Cardiac ventricle fibroblast (primary cell): ENCODE data around the gene SEMA4B. TPM values are rescaled to one million over a fixed set of nuclear protein-coding genes. Genes with fewer than 3 reads are reported as not detected.

Experiments
- total RNA-seq: library from RNA; depleted of rRNA; stranded (reverse); fragments of >200 nt; gene quantifications from 2 replicates; pipeline ENCODE4 v1.2.3, GENCODE V29; 2015

SEMA4B gene, protein sequence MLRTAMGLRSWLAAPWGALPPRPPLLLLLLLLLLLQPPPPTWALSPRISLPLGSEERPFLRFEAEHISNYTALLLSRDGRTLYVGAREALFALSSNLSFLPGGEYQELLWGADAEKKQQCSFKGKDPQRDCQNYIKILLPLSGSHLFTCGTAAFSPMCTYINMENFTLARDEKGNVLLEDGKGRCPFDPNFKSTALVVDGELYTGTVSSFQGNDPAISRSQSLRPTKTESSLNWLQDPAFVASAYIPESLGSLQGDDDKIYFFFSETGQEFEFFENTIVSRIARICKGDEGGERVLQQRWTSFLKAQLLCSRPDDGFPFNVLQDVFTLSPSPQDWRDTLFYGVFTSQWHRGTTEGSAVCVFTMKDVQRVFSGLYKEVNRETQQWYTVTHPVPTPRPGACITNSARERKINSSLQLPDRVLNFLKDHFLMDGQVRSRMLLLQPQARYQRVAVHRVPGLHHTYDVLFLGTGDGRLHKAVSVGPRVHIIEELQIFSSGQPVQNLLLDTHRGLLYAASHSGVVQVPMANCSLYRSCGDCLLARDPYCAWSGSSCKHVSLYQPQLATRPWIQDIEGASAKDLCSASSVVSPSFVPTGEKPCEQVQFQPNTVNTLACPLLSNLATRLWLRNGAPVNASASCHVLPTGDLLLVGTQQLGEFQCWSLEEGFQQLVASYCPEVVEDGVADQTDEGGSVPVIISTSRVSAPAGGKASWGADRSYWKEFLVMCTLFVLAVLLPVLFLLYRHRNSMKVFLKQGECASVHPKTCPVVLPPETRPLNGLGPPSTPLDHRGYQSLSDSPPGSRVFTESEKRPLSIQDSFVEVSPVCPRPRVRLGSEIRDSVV
- total RNA-seq: 14.7 and 24.3 TPM in 2 replicates

DNA sequence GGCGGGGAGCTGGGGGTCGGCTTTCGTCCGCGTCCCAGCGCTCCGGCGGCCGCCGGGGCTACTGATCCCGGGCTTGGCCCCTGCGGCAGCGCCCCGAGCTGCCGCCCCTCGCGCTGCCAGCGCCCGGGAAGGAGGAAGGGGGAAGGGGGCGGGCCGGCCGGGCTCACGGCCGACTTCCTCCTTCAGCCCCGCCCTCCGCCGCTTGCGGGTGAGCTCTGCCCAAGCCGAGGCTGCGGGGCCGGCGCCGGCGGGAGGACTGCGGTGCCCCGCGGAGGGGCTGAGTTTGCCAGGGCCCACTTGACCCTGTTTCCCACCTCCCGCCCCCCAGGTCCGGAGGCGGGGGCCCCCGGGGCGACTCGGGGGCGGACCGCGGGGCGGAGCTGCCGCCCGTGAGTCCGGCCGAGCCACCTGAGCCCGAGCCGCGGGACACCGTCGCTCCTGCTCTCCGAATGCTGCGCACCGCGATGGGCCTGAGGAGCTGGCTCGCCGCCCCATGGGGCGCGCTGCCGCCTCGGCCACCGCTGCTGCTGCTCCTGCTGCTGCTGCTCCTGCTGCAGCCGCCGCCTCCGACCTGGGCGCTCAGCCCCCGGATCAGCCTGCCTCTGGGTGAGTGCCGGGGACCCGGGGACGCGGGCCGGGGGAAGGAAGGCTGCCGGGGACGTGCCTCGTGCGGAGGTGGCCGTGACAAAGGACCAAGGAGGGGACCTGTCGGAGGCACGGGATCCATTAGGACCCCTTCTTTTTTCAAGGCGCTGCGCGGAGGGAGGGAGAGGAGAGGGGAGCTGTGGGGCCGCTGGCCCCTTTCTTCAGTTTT is at the start of gene SEMA4B:
Gene SEMA4B, plus strand, starts transcription at position 201 of the 814 bp plus-strand sequence. Its CDS starts 249 bp downstream, at position 450.

DNA sequence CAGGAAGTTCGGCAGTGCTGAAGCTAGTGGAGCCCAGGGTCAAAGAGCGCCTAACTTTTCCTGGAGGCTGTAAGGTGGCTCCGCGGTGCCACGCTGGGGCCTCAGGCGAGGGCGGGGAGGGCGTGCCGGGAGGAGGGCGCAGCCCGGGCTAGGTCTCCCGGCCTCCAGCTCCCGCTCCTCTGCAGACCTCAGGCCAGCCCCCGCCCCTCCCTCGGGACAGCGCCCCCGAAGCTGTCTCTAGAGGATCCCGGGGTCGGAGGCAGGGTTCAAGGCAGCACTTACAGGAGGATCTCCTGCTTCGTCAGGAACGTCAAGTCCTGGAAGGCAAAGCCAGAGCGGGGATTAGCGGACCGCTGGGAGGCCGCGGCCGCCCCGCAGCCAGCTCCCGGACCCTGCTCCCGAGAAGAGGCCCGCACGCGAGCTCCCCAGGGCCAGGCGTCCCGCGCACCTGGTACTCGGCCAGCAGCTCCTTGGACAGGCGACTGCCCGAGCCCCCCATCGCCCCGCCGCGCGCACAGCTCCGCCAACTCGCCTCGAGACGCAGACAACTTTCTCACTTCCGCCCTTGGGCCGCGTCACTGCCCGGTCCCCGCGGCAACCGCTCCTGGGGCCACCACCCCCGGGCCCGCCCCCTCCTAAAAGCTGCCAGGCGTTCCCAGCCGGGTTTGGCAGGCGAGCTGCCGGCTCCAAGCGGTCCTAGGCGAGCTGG is 32.4 kb downstream of the SEMA4B start, which contains the start of gene CIB1:
Gene CIB1, minus strand, starts transcription at position 555 of the 709 bp plus-strand sequence. Its CDS starts 56 bp downstream, at position 499.

DNA sequence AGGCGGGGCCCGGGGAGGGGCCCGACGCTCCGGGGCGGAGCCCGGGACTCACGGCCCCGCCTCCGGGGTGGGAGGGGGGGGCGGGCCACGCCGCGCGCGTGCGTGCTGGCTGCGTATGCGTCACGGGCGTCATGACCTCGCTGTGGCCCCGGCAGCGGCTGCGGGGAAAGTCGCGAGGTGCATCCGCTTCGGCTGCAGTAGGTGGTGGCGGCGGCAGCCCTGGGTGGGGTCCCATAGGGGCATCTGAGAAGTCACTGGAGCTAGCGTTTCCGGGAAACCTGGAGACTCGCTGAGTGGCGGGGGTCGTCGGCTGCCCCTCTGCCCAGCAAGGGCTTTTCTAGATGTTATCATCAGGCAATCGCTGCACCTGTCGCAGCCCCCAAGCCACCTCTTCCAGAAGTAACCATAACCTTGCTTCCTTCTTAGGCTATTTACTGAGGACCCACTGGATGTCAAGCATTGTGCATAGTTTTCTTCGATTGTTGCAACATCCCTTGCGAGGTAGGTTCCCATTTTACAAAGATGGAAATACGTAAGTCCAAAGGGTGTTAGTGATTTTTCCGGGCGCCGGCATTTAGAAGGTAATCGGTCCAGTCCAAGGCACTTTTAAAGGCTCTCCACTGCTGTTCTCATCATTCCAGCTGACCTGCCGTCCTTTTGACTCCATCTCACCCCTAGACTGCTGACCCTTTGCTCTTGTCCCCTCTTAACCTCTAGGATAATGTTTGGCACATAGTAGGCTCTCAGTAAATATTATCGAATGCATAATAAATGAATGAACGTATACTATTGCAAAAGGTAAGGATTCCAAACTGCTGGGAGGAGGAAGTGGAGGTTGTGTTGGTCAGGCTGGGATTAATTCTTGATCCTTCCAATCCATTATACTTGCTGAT is 33.2 kb downstream of the SEMA4B start, which contains the start of gene GDPGP1:
Gene GDPGP1, plus strand, starts transcription at position 114 of the 893 bp plus-strand sequence. CDS start 6,700 bp downstream, outside the sequence.

DNA sequence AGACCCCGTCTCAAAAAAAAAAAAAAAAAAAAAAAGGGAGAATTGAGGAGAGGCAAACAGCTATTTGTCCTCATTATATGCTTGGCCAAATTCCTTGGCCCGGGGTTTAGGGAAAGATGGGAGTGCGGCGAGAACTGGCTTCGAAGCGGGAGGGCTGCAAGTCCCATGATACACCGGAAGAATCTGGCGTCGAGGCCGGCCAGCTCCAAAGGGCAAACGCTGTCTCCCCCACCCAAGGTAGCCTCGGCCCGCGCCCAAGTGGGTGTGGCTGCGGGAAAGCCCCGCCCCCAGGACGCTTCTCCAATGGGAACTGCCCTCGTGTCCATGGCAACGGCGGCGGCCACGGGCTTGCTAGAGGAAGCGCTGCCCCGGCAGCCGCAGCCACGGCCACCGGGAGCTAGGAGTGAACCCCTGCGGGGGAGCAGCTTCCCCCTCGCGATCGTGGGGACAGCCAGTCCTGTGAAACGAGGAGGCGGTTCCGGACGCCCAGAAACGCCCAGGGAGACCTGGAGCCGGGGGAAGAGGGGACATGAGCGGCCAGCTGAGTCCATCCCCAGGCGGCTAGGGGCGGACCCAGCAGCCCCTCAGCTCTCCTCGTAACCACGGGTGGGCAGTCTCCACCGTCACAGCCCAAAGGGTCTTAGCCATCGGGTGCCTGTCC is 48.2 kb downstream of the SEMA4B start, which contains the start of gene TTLL13:
Gene TTLL13, plus strand, starts transcription at position 354 of the 661 bp plus-strand sequence. CDS start 1,075 bp downstream, outside the sequence.

DNA sequence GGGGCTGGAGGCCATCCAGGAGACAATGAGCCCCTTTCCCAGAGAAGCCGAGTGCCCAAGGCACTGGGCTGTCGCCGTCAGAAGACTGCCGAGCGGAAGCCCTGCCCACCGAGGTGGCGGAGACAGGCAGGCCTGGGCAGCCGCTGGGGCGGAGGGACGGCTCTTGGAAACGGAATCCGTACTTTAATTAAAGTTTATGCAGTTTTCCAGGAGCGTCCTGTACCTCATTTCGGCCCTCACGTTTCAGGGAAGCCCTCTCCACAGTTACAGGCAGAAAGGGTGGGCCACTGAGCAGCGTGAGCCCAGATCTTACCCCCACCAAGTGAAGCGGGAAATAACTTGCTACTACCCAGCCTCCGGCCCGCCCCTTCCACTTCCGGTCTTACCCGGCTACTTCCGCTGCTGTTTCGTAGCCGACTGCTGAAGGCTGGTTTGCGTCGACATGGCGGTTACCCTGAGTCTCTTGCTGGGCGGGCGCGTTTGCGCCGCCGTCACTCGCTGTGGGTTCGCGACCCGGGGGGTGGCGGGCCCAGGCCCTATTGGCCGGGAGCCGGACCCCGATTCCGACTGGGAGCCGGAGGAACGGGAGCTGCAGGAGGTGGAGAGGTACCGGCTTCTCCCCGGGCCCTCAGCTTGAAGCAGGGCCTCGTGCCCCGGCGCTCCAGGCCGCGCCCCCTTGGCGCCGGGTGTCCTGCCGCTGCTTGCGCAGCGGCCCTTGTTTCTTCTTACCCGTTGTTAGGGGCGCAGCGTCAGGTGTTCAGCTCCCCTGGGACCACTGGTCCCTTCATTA is 64.3 kb downstream of the SEMA4B start, which contains the start of gene NGRN:
Gene NGRN, plus strand, starts transcription at position 402 of the 790 bp plus-strand sequence. Its CDS starts 41 bp downstream, at position 443.

Other genes with a start within 250 kb of the SEMA4B start
- gene ZNF710, start 200.0 kb upstream of the SEMA4B start, total RNA-seq: 5.7 TPM in 2 replicates
- 24.0 and 27.2 TPM in 2 replicates for gene IDH2, start 98.9 kb upstream of the SEMA4B start, total RNA-seq
- 29.1 and 29.3 TPM in 2 replicates for gene CIB1, start 32.6 kb downstream of the SEMA4B start, total RNA-seq
- 4.7 and 16.0 TPM in 2 replicates for gene GDPGP1, start 32.9 kb downstream of the SEMA4B start, total RNA-seq
- gene TTLL13, start 48.2 kb downstream of the SEMA4B start, total RNA-seq: not detected in 2 replicates
- gene NGRN, start 64.3 kb downstream of the SEMA4B start, total RNA-seq: 38.4 and 49.5 TPM in 2 replicates
- 0.19 and 0.34 TPM in 2 replicates for gene ZNF774, start 151.0 kb downstream of the SEMA4B start, total RNA-seq
- gene IQGAP1, start 186.9 kb downstream of the SEMA4B start, total RNA-seq: 133 and 150 TPM in 2 replicates